GM12878 (cell line): ENCODE data around the gene SLC7A5. TPM values are rescaled to one million over a fixed set of nuclear protein-coding genes. Genes with fewer than 3 reads are reported as not detected.

Experiments
- ATAC-seq: fragments of 200-7000 bp; cut with Tn5 transposase; 3 replicates; pipeline ENCODE4 v1.9.1; 2020; ENCODE audit warnings: mild to moderate bottlenecking, moderate library complexity
- BruUV-seq: library from RNA; stranded (reverse); fragments of 400-500 nt; replicated peaks from 2 replicates; lab custom pipeline; 2021; lab: Mats Ljungman, UMichigan
- CTCF ChIA-PET: fragments of 300-600 bp; sonication (Branson Sonifier 250); formaldehyde crosslinking; extraction: SDS; loops from one replicate; lab custom pipeline; 2021; ENCODE audit warnings: inconsistent platforms; lab: Yijun Ruan, JAX
- POLR2A ChIA-PET: fragments of 350-600 bp; formaldehyde crosslinking; extraction: SDS; loops from one replicate; lab custom pipeline; 2021; ENCODE audit warnings: inconsistent platforms; lab: Charles Lee
- RAD21 ChIA-PET: fragments of 300-600 bp; sonication (Branson Sonifier 250); formaldehyde crosslinking; loops from one replicate; lab custom pipeline; 2023; ENCODE audit warnings: antibody characterized with exemption; ENCODE audit not compliant: unreplicated experiment; lab: Charles Lee
- SMC1A ChIA-PET: fragments of 300-600 bp; sonication (Branson Sonifier 250); formaldehyde crosslinking; loops from one replicate; lab custom pipeline; 2023; ENCODE audit not compliant: unreplicated experiment, uncharacterized antibody; lab: Charles Lee
- DNase-seq: peaks from one replicate; pipeline ENCODE4 v3.0.0-alpha.2; 2011; ENCODE audit warnings: low read depth, low spot score
- FAIRE-seq: peaks from 3 replicates; lab custom pipeline; 2011; peaks lifted over from hg19 to GRCh38; lab: Jason Lieb, UNC
- H2AFZ ChIP-seq: 2 replicates; pipeline ENCODE4 v1.6.0; 2011; ENCODE audit warnings: low read depth, low read length, control low read depth; ENCODE audit not compliant: control insufficient read depth
- H3K27ac ChIP-seq: 2 replicates; pipeline ENCODE4 v1.5.1; 2011; ENCODE audit warnings: control low read depth; ENCODE audit not compliant: control insufficient read depth, insufficient read depth
- H3K27me3 ChIP-seq, 2 experiments: replicated peaks in 1 of 2; 2 replicates each; pipeline versions ENCODE4 v1.6.0 to v1.6.1; 2011; ENCODE audit warnings: low read length in 1 of 2; ENCODE audit not compliant: control insufficient read depth in 2 of 2, insufficient read depth in 2 of 2
- H3K36me3 ChIP-seq, 2 experiments: 2 replicates each; pipeline ENCODE4 v1.5.1; 2011; ENCODE audit warnings: low read length in 1 of 2; ENCODE audit not compliant: control insufficient read depth in 2 of 2, insufficient read depth in 2 of 2
- H3K4me1 ChIP-seq: 2 replicates; pipeline ENCODE4 v1.6.1; 2011; ENCODE audit warnings: mild to moderate bottlenecking, low read length, moderate library complexity, mixed read lengths; ENCODE audit not compliant: control insufficient read depth, insufficient read depth
- H3K4me2 ChIP-seq: 2 replicates; pipeline ENCODE4 v1.6.0; 2011; ENCODE audit warnings: control low read depth; ENCODE audit not compliant: control insufficient read depth, insufficient read depth
- H3K4me3 ChIP-seq: fragments of 200-600 bp; sonication (generic); 2 replicates; pipeline ENCODE4 v1.5.1; 2016
- H3K79me2 ChIP-seq: 2 replicates; pipeline ENCODE4 v1.6.0; 2011; ENCODE audit warnings: low read length; ENCODE audit not compliant: control insufficient read depth, insufficient read depth
- H3K9ac ChIP-seq: 2 replicates; pipeline ENCODE4 v1.8.0; 2011; ENCODE audit warnings: low read length, control low read depth, mixed read lengths; ENCODE audit not compliant: control insufficient read depth, insufficient read depth
- H3K9me3 ChIP-seq: replicated peaks from 3 replicates; pipeline ENCODE4 v1.5.1; 2011; ENCODE audit warnings: mild to moderate bottlenecking, low read length; ENCODE audit not compliant: control insufficient read depth, insufficient read depth
- H4K20me1 ChIP-seq: 2 replicates; pipeline ENCODE4 v1.6.0; 2011; ENCODE audit not compliant: control insufficient read depth, insufficient read depth
- ATF7 ChIP-seq: fragments of 450-650 bp; IDR thresholded peaks from 2 replicates; pipeline ENCODE4 v1.6.1; 2016; ENCODE audit warnings: low read depth, mild to moderate bottlenecking
- LARP7 ChIP-seq: fragments of 450-650 bp; IDR thresholded peaks from 2 replicates; pipeline ENCODE4 v1.6.1; 2017; ENCODE audit warnings: mild to moderate bottlenecking
- NBN ChIP-seq: fragments of 450-650 bp; IDR thresholded peaks from 2 replicates; pipeline ENCODE4 v1.6.1; 2016
- RELB ChIP-seq: fragments of 450-650 bp; IDR thresholded peaks from 2 replicates; pipeline ENCODE4 v1.6.1; 2017; ENCODE audit warnings: low read depth, mild to moderate bottlenecking, moderate library complexity
- SUZ12 ChIP-seq: fragments of 200-600 bp; sonication (generic); IDR thresholded peaks from one replicate; pipeline ENCODE4 v1.6.1; 2018; ENCODE audit warnings: antibody characterized with exemption, mild to moderate bottlenecking; ENCODE audit not compliant: unreplicated experiment
- WRNIP1 ChIP-seq: IDR thresholded peaks from 2 replicates; pipeline ENCODE4 v1.6.1; 2011; ENCODE audit warnings: low read depth, low read length, improper control_type of control experiment, borderline replicate concordance
- ZBTB4 ChIP-seq: fragments of 450-650 bp; formaldehyde crosslinking; IDR thresholded peaks from 2 replicates; pipeline ENCODE4 v1.4.0; 2022; ENCODE audit warnings: mild to moderate bottlenecking, moderate library complexity
- ZNF24 ChIP-seq: fragments of 450-650 bp; IDR thresholded peaks from 2 replicates; pipeline ENCODE4 v1.6.1; 2017; ENCODE audit warnings: antibody characterized with exemption, mild to moderate bottlenecking
- ZZZ3 ChIP-seq: IDR thresholded peaks from 2 replicates; pipeline ENCODE4 v1.6.1; 2011; ENCODE audit warnings: low read depth; ENCODE audit not compliant: control insufficient read depth, insufficient read length
- WGBS: methylation state at CpG from one replicate; pipeline ENCODE4 v1.1.6; 2016; ENCODE audit warnings: low lambda C conversion rate; ENCODE audit not compliant: insufficient replicate concordance, insufficient coverage; ENCODE audit errors: missing lambda C conversion rate; 5-methylcytosine and 5-hydroxymethylcytosine counted together
- in situ Hi-C: fragments of 300-500 bp; cut with MboI; formaldehyde crosslinking; loops from 9 replicates; pipeline ENCODE4 v1.14.3; 2018; ENCODE audit warnings: mixed read lengths
- intact Hi-C: fragments of 100-400 bp; cut with micrococcal nuclease; formaldehyde crosslinking; loops from one replicate; pipeline ENCODE4 v1.14.2; 2022; ENCODE audit not compliant: unreplicated experiment
- polyA plus RNA-seq, 11 experiments: library from polyadenylated mRNA; depleted of rRNA in 4 of 11; unstranded in 6 of 11; stranded (reverse) in 5 of 11; fragments of >200 nt; fragmentation: Nextera tagmentation in 4 of 11; fragmentation: Illumina TruSeq in 1 of 11; extraction: Ambion mirVana in 4 of 11; extraction: Trizol in 1 of 11; gene quantifications; 1 replicate in 1 of 11; 2 replicates in 10 of 11; pipeline versions ENCODE4 v1.2.1 to v1.2.3, GENCODE V29; 2011 to 2016; ENCODE audit warnings: inconsistent platforms in 2 of 11, missing spikeins in 2 of 11, low read depth in 1 of 11
- total RNA-seq, 4 experiments: library from RNA; depleted of rRNA in 3 of 4; stranded (reverse); fragments of >200 nt in 3 of 4; fragmentation: Illumina TruSeq in 1 of 4; extraction: Trizol in 1 of 4; gene quantifications; 2 replicates each; pipeline versions ENCODE4 v1.2.1 to v1.2.3, GENCODE V29; 2013 to 2021

The SLC7A5 gene
- total and polyA plus RNA-seq, 10 of the 15 experiments (the other 5 are each of a cell fraction or from before 2014, with no cell fraction given) = 2.3 to 101 (median 35.8) TPM

GRCh38 chr16:87801679-87802259 is 67.5 kb downstream of the SLC7A5 start:
- Histone ChIP-seq H3K4me1 (peaks cover 19% of the 10 kb centered on the region), H3K36me3 (no peaks in the 10 kb centered on the region), H3K27me3 (no peaks in the 10 kb centered on the region), H3K79me2 (no peaks in the 10 kb centered on the region), H3K4me3 (no peak overlapping the region), H2AFZ (no peak overlapping the region), H3K9me3 (no peaks in the 10 kb centered on the region), H3K4me2 (no peak overlapping the region), H3K27ac (no peak overlapping the region), H3K9ac (no peak overlapping the region), H4K20me1 (no peaks in the 10 kb centered on the region)
- ATAC-seq (no peak), FAIRE-seq (no peak), DNase-seq (no peak)
- ChIA-PET RAD21 (no interaction called here), SMC1A (no interaction called here), POLR2A (no interaction called here), CTCF (interaction anchor here (1.0 to 1.4 kb wide), 2 partner anchors 33 to 70 kb away, joined by 3 to 4 read pairs; no protein-coding TSS in a partner anchor)
- in situ Hi-C loops = no loop called here
- BruUV-seq = no TSS peak
- TF ChIP-seq ZZZ3 (no peak), NBN (no peak), ZNF24 (no peak), ATF7 (no peak), RELB (no peak), LARP7 (no peak), WRNIP1 (no peak), SUZ12 (no peak), ZBTB4 (CRISPR knock-in tag) (no peak)
- WGBS = 84% methylated on average over 14 of the region's 16 CpGs
- intact Hi-C loops = no loop called here
